Large intestine (tissue), 3 donors: ENCODE results near the gene WNT11. TPM values are rescaled to one million over a fixed set of nuclear protein-coding genes. Genes with fewer than 3 reads are reported as not detected.

ENCODE experiments used
- DNase-seq, 2 donors: peaks; one replicate each; pipeline versions ENCODE4 v3.0.0 to v3.0.0-alpha.2; 2013
- H3K27ac ChIP-seq: one replicate; pipeline ENCODE4 v1.5.1; 2013; ENCODE audit warnings: low read length
- H3K27me3 ChIP-seq: 2 replicates; pipeline ENCODE4 v1.6.1; 2013; ENCODE audit warnings: low read length; ENCODE audit not compliant: control insufficient read depth, insufficient read depth
- H3K36me3 ChIP-seq: 2 replicates; pipeline ENCODE4 v1.6.1; 2013; ENCODE audit warnings: low read length; ENCODE audit not compliant: control insufficient read depth, insufficient read depth
- H3K4me1 ChIP-seq: one replicate; pipeline ENCODE4 v1.6.1; 2013; ENCODE audit warnings: low read length; ENCODE audit not compliant: control insufficient read depth, insufficient read depth
- H3K4me3 ChIP-seq: one replicate; pipeline ENCODE4 v1.5.1; 2013; ENCODE audit warnings: low read length
- H3K9me3 ChIP-seq: one replicate; pipeline ENCODE4 v1.6.1; 2013; ENCODE audit warnings: mild to moderate bottlenecking, low read depth, low read length, moderate library complexity; ENCODE audit not compliant: control insufficient read depth
- WGBS: methylation state at CpG from one replicate; pipeline ENCODE4 v1.1.5; 2013; ENCODE audit warnings: low lambda C conversion rate; ENCODE audit not compliant: insufficient coverage; 5-methylcytosine and 5-hydroxymethylcytosine counted together
- polyA plus RNA-seq: library from polyadenylated mRNA; unstranded; fragments of 120-200 nt; gene quantifications from one replicate; pipeline ENCODE4 v1.2.1, GENCODE V29; 2013

The WNT11 gene
- polyA plus RNA-seq, 1 donor, result 14.4 TPM

- DNase-seq, result no peak
- H3K27ac ChIP-seq, result no peak overlapping the region
- H3K36me3 ChIP-seq, result no peaks in the 10 kb centered on the region
- H3K9me3 ChIP-seq, result no peaks in the 10 kb centered on the region
- WGBS, result no CpG with 5 or more reads among the region's 6 CpGs
- H3K4me3 ChIP-seq, result no peak overlapping the region
- H3K4me1 ChIP-seq, result peaks cover 2% of the 10 kb centered on the region
- H3K27me3 ChIP-seq, result no peaks in the 10 kb centered on the region
Observed at GRCh38 chr11:76189682-76190081, 16.6 kb downstream of the WNT11 start.

GRCh38 chr11:76188873-76189272 lies 17.4 kb downstream of the WNT11 start:
- Histone ChIP-seq H3K4me1 (peaks cover 2% of the 10 kb centered on the region), H3K9me3 (no peaks in the 10 kb centered on the region), H3K27me3 (no peaks in the 10 kb centered on the region), H3K4me3 (no peak overlapping the region), H3K36me3 (no peaks in the 10 kb centered on the region), H3K27ac (no peak overlapping the region)
- DNase-seq, result no peak
- no CpG with 5 or more reads among the region's 4 CpGs for WGBS

- WGBS, result no CpG with 5 or more reads among the region's 21 CpGs
Observed at GRCh38 chr11:76186776-76187279, 19.5 kb downstream of the WNT11 start.

GRCh38 chr11:76185931-76186401 lies 20.3 kb downstream of the WNT11 start:
- Histone ChIP-seq H3K36me3 (no peaks in the 10 kb centered on the region), H3K4me3 (no peak overlapping the region), H3K27me3 (no peaks in the 10 kb centered on the region), H3K9me3 (no peaks in the 10 kb centered on the region), H3K27ac (no peak overlapping the region), H3K4me1 (peaks cover 2% of the 10 kb centered on the region)
- peak in 1 of 2 donors; percentile 27 for DNase-seq
- WGBS, result no CpG with 5 or more reads among the region's 15 CpGs

More at GRCh38 chr11:76186776-76187279, 19.5 kb downstream of the WNT11 start:
- Histone ChIP-seq H3K9me3 (no peaks in the 10 kb centered on the region), H3K27me3 (no peaks in the 10 kb centered on the region), H3K36me3 (no peaks in the 10 kb centered on the region), H3K27ac (no peak overlapping the region), H3K4me3 (no peak overlapping the region), H3K4me1 (peaks cover 2% of the 10 kb centered on the region)
- no peak for DNase-seq

GRCh38 chr11:76185511-76185910 lies 20.8 kb downstream of the WNT11 start:
- Histone ChIP-seq H3K4me3 (no peak overlapping the region), H3K36me3 (no peaks in the 10 kb centered on the region), H3K4me1 (peaks cover 2% of the 10 kb centered on the region), H3K27me3 (no peaks in the 10 kb centered on the region), H3K9me3 (no peaks in the 10 kb centered on the region), H3K27ac (no peak overlapping the region)
- DNase-seq, result no peak
- no CpG with 5 or more reads among the region's 10 CpGs for WGBS

- peaks cover 2% of the 10 kb centered on the region for H3K4me1 ChIP-seq
- WGBS, result no CpG with 5 or more reads among the region's 7 CpGs
- no peaks in the 10 kb centered on the region for H3K9me3 ChIP-seq
- no peak overlapping the region for H3K27ac ChIP-seq
- no peak overlapping the region for H3K4me3 ChIP-seq
- DNase-seq, result no peak
- no peaks in the 10 kb centered on the region for H3K27me3 ChIP-seq
- H3K36me3 ChIP-seq, result no peaks in the 10 kb centered on the region
Observed at GRCh38 chr11:76184551-76184993, 21.7 kb downstream of the WNT11 start.

- no peaks in the 10 kb centered on the region for H3K27me3 ChIP-seq
- H3K9me3 ChIP-seq, result no peaks in the 10 kb centered on the region
- peaks cover 2% of the 10 kb centered on the region for H3K4me1 ChIP-seq
- H3K4me3 ChIP-seq, result no peak overlapping the region
- H3K36me3 ChIP-seq, result no peaks in the 10 kb centered on the region
- WGBS, result no CpG with 5 or more reads among the region's 15 CpGs
- no peak overlapping the region for H3K27ac ChIP-seq
- no peak for DNase-seq
Observed at GRCh38 chr11:76181371-76181770, 24.9 kb downstream of the WNT11 start.

GRCh38 chr11:76179147-76179546 lies 27.2 kb downstream of the WNT11 start:
- Histone ChIP-seq H3K9me3 (no peaks in the 10 kb centered on the region), H3K27me3 (no peaks in the 10 kb centered on the region), H3K4me3 (no peak overlapping the region), H3K36me3 (no peaks in the 10 kb centered on the region), H3K4me1 (no peaks in the 10 kb centered on the region), H3K27ac (no peak overlapping the region)
- no CpG with 5 or more reads among the region's 13 CpGs for whole genome bisulfite sequencing
- no peak for DNase-seq

GRCh38 chr11:76177250-76177686 lies 29.0 kb downstream of the WNT11 start:
- no peaks in the 10 kb centered on the region for H3K9me3 ChIP-seq
- no peak for DNase-seq
- no peaks in the 10 kb centered on the region for H3K36me3 ChIP-seq
- no peaks in the 10 kb centered on the region for H3K4me1 ChIP-seq
- H3K27ac ChIP-seq, result no peak overlapping the region
- no peaks in the 10 kb centered on the region for H3K27me3 ChIP-seq
- no CpG with 5 or more reads among the region's 6 CpGs for WGBS
- H3K4me3 ChIP-seq, result no peak overlapping the region

GRCh38 chr11:76176463-76176862 lies 29.8 kb downstream of the WNT11 start:
- DNase-seq, result no peak
- H3K36me3 ChIP-seq, result no peaks in the 10 kb centered on the region
- WGBS, result no CpG with 5 or more reads among the region's 9 CpGs
- H3K4me1 ChIP-seq, result no peaks in the 10 kb centered on the region
- H3K27me3 ChIP-seq, result no peaks in the 10 kb centered on the region
- H3K9me3 ChIP-seq, result no peaks in the 10 kb centered on the region
- H3K4me3 ChIP-seq, result no peak overlapping the region
- H3K27ac ChIP-seq, result no peak overlapping the region

GRCh38 chr11:76175783-76176182 lies 30.5 kb downstream of the WNT11 start:
- Histone ChIP-seq H3K4me1 (no peaks in the 10 kb centered on the region), H3K36me3 (no peaks in the 10 kb centered on the region), H3K9me3 (no peaks in the 10 kb centered on the region), H3K27me3 (no peaks in the 10 kb centered on the region), H3K27ac (no peak overlapping the region), H3K4me3 (no peak overlapping the region)
- no peak for DNase-seq
- WGBS, result no CpG with 5 or more reads among the region's 4 CpGs
